HL-60 (cell line): ENCODE measurements around the gene CCL20.

Experiments
- DNase-seq, 2 experiments: peaks; one replicate each; pipeline ENCODE4 v3.0.0-alpha.2; 2010 to 2020; ENCODE audit warnings: low read depth in 1 of 2, low spot score in 1 of 2
- H3K27ac ChIP-seq: fragments of 250-450 bp; sonication (Bioruptor Pico); replicated peaks from 2 replicates; pipeline ENCODE4 v1.5.1; 2020; ENCODE audit warnings: mild to moderate bottlenecking, moderate library complexity
- H3K27me3 ChIP-seq: fragments of 250-450 bp; sonication (Bioruptor Pico); 2 replicates; pipeline ENCODE4 v1.5.1; 2021; ENCODE audit warnings: mild to moderate bottlenecking, moderate library complexity; ENCODE audit not compliant: insufficient read depth, poor library complexity, severe bottlenecking
- H3K4me3 ChIP-seq: replicated peaks from 2 replicates; pipeline ENCODE4 v1.5.1; 2011; ENCODE audit warnings: mild to moderate bottlenecking, control low read depth, low read length; ENCODE audit not compliant: insufficient read depth
- GABPA ChIP-seq: IDR thresholded peaks from 2 replicates; pipeline ENCODE4 v1.6.1; 2012; ENCODE audit warnings: low read depth
- POLR2AphosphoS5 ChIP-seq: IDR thresholded peaks from 2 replicates; pipeline ENCODE4 v1.6.1; 2012; ENCODE audit warnings: low read depth
- REST ChIP-seq: IDR thresholded peaks from 2 replicates; pipeline ENCODE4 v1.6.1; 2012; ENCODE audit warnings: low read depth; ENCODE audit not compliant: insufficient replicate concordance
- SPI1 ChIP-seq: IDR thresholded peaks from 2 replicates; pipeline ENCODE4 v1.6.1; 2012; ENCODE audit warnings: low read depth, mild to moderate bottlenecking, borderline replicate concordance
- TF ChIP-seq, protein P1 (sequence below): IDR thresholded peaks from one replicate; pipeline ENCODE4 v1.5.1; 2011; ENCODE audit warnings: low read length, control low read depth, inconsistent platforms; ENCODE audit not compliant: insufficient read depth

The CCL20 gene

GRCh38 chr2:227799202-227799601, 14.4 kb upstream of the CCL20 start:
- Histone ChIP-seq H3K4me3 (no peak overlapping the region), H3K27ac (no peak overlapping the region), H3K27me3 (no peaks in the 10 kb centered on the region)
- no peak for DNase-seq
- TF ChIP-seq, protein P1, sequence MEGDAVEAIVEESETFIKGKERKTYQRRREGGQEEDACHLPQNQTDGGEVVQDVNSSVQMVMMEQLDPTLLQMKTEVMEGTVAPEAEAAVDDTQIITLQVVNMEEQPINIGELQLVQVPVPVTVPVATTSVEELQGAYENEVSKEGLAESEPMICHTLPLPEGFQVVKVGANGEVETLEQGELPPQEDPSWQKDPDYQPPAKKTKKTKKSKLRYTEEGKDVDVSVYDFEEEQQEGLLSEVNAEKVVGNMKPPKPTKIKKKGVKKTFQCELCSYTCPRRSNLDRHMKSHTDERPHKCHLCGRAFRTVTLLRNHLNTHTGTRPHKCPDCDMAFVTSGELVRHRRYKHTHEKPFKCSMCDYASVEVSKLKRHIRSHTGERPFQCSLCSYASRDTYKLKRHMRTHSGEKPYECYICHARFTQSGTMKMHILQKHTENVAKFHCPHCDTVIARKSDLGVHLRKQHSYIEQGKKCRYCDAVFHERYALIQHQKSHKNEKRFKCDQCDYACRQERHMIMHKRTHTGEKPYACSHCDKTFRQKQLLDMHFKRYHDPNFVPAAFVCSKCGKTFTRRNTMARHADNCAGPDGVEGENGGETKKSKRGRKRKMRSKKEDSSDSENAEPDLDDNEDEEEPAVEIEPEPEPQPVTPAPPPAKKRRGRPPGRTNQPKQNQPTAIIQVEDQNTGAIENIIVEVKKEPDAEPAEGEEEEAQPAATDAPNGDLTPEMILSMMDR = no peak
- no peak for TF ChIP-seq POLR2AphosphoS5
- no peak for TF ChIP-seq GABPA
- TF ChIP-seq SPI1 = no peak
- no peak for TF ChIP-seq REST

DNA sequence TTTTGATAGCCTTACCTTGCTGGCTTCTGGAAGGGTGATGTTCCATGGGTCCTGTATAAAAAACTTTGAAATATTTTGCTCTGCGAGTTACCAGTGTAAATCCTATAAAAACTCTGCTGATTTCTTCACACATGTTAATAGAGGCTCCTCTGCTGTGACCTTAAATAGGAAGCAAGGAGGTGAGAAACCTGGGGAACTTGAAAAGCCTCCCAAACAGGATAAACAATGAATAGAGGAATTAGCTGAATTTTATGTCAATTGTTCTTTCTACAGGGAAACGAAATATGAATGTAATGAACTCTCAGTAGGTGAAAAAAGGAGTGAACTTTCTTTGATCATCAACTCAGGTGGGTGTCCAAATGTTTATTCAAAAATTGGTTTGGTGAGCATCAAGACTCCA, 10.8 kb upstream of the CCL20 start:
- no peak overlapping the region for H3K27ac ChIP-seq
- TF ChIP-seq POLR2AphosphoS5 (no peak), REST (no peak), GABPA (no peak), SPI1 (no peak)
- TF ChIP-seq, protein P1 = no peak
- no peak overlapping the region for H3K4me3 ChIP-seq

GRCh38 chr2:227804975-227805374, 8.7 kb upstream of the CCL20 start:
- no peak overlapping the region for H3K27ac ChIP-seq

More for the DNA sequence above, 10.8 kb upstream of the CCL20 start:
- no peaks in the 10 kb centered on the region for H3K27me3 ChIP-seq
- DNase-seq = no peak

More at GRCh38 chr2:227804975-227805374, 8.7 kb upstream of the CCL20 start:
- H3K4me3 ChIP-seq = no peak overlapping the region
- H3K27me3 ChIP-seq = no peaks in the 10 kb centered on the region
- TF ChIP-seq POLR2AphosphoS5 = no peak
- no peak for TF ChIP-seq REST
- TF ChIP-seq, protein P1 = no peak
- TF ChIP-seq GABPA = no peak
- TF ChIP-seq SPI1 = no peak
- no peak for DNase-seq
